ENCODE measurements around the gene MROH9. TPM values are rescaled to one million over a fixed set of nuclear protein-coding genes. Genes with fewer than 3 reads are reported as not detected.

MROH9 gene
- polyA plus RNA-seq, 2 donors = not detected

DNA sequence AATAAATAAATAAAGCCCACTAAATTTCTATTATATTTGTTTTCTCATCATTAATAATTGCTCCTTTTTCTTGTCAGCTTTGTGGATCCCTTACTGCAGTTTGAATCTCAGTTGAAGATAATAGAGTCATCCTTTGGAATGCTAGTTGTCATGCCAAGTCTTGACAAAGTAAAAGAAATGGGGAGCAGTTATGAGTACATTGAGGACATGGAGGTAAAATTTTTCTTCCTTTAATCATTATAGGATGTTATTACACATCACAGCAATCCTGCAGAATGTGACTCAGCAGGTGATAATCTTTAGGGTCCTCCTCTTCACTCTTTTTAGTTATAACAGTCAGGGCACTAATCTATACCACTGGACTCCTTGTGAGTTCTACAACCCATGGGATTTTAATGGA is 24.1 kb downstream of the MROH9 start:
- Histone ChIP-seq H3K27ac (ENCODE audit: low read depth in 2 of 2, low read length in 1 of 2) (no peak overlapping the region), H3K27me3 (ENCODE audit: control insufficient read depth in 1 of 2, insufficient read depth in 2 of 2, low read length in 2 of 2) (no peaks in the 10 kb centered on the region), H3K4me1 (ENCODE audit: control insufficient read depth in 2 of 2, insufficient read depth in 2 of 2, low read length in 1 of 2) (no peaks in the 10 kb centered on the region), H3K36me3 (ENCODE audit: control insufficient read depth in 2 of 2, insufficient read depth in 2 of 2, low read length in 1 of 2) (no peaks in the 10 kb centered on the region), H3K4me3 (ENCODE audit: low read depth in 1 of 2, low read length in 2 of 2) (no peak overlapping the region), H3K9me3 (ENCODE audit: control insufficient read depth in 2 of 2, insufficient read depth in 1 of 2, low read depth in 1 of 2, low read length in 1 of 2) (no peaks in the 10 kb centered on the region)

GRCh38 chr1:170964506-170964905 is 29.2 kb downstream of the MROH9 start:
- H3K27ac ChIP-seq (ENCODE audit: low read depth in 2 of 2, low read length in 1 of 2) = no peak overlapping the region
- H3K36me3 ChIP-seq (ENCODE audit: control insufficient read depth in 2 of 2, insufficient read depth in 2 of 2, low read length in 1 of 2) = no peaks in the 10 kb centered on the region
- no peak overlapping the region for H3K4me3 ChIP-seq (ENCODE audit: low read depth in 1 of 2, low read length in 2 of 2)
- WGBS, 2 donors = 49 to 61% methylated on average over 3 of the region's 3 CpGs
- H3K9me3 ChIP-seq (ENCODE audit: control insufficient read depth in 2 of 2, insufficient read depth in 1 of 2, low read depth in 1 of 2, low read length in 1 of 2) = no peaks in the 10 kb centered on the region
- H3K4me1 ChIP-seq (ENCODE audit: control insufficient read depth in 2 of 2, insufficient read depth in 2 of 2, low read length in 1 of 2) = no peaks in the 10 kb centered on the region
- H3K27me3 ChIP-seq (ENCODE audit: control insufficient read depth in 1 of 2, insufficient read depth in 2 of 2, low read length in 2 of 2) = no peaks in the 10 kb centered on the region

- no peaks in the 10 kb centered on the region for H3K36me3 ChIP-seq (ENCODE audit: control insufficient read depth in 2 of 2, insufficient read depth in 2 of 2, low read length in 1 of 2)
- H3K9me3 ChIP-seq (ENCODE audit: control insufficient read depth in 2 of 2, insufficient read depth in 1 of 2, low read depth in 1 of 2, low read length in 1 of 2) = no peaks in the 10 kb centered on the region
- no peak overlapping the region for H3K27ac ChIP-seq (ENCODE audit: low read depth in 2 of 2, low read length in 1 of 2)
- no peaks in the 10 kb centered on the region for H3K27me3 ChIP-seq (ENCODE audit: control insufficient read depth in 1 of 2, insufficient read depth in 2 of 2, low read length in 2 of 2)
- no peaks in the 10 kb centered on the region for H3K4me1 ChIP-seq (ENCODE audit: control insufficient read depth in 2 of 2, insufficient read depth in 2 of 2, low read length in 1 of 2)
- H3K4me3 ChIP-seq (ENCODE audit: low read depth in 1 of 2, low read length in 2 of 2) = no peak overlapping the region
- 23 to 29% methylated on average over 5 of the region's 5 CpGs for WGBS, 2 donors
Measured at GRCh38 chr1:170967042-170967910, 31.9 kb downstream of the MROH9 start.

DNA sequence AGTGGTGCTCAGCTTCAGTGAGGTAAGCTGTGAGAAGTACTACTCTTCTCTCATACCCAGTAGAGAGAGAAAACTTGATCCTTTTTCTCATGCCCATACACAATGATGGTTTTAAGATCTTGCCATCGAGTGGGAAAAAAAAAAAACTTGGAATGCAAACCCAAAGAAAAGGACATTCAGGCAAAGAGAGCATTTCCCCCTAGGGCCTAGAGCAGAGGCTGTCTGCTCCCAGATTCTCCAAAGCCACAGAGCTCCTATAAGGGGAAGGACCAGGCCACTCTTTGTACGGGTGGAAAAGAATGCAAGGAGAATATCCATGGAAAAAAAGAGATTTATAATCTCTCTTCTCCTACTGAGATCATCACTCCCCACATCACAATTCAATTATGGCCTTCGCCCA is 34.9 kb downstream of the MROH9 start:
- Histone ChIP-seq H3K9me3 (ENCODE audit: control insufficient read depth in 2 of 2, insufficient read depth in 1 of 2, low read depth in 1 of 2, low read length in 1 of 2) (no peaks in the 10 kb centered on the region), H3K4me1 (ENCODE audit: control insufficient read depth in 2 of 2, insufficient read depth in 2 of 2, low read length in 1 of 2) (no peaks in the 10 kb centered on the region), H3K36me3 (ENCODE audit: control insufficient read depth in 2 of 2, insufficient read depth in 2 of 2, low read length in 1 of 2) (no peaks in the 10 kb centered on the region), H3K27me3 (ENCODE audit: control insufficient read depth in 1 of 2, insufficient read depth in 2 of 2, low read length in 2 of 2) (no peaks in the 10 kb centered on the region), H3K4me3 (ENCODE audit: low read depth in 1 of 2, low read length in 2 of 2) (no peak overlapping the region), H3K27ac (ENCODE audit: low read depth in 2 of 2, low read length in 1 of 2) (no peak overlapping the region)
- 74 to 77% methylated on average over 3 of the region's 3 CpGs for whole genome bisulfite sequencing, 2 donors

GRCh38 chr1:170978371-170978910 is 43.1 kb downstream of the MROH9 start:
- H3K4me1 ChIP-seq (ENCODE audit: control insufficient read depth in 2 of 2, insufficient read depth in 2 of 2, low read length in 1 of 2) = no peaks in the 10 kb centered on the region
- peaks cover 0 to 7% of the 10 kb centered on the region in 2 donors for H3K9me3 ChIP-seq (ENCODE audit: control insufficient read depth in 2 of 2, insufficient read depth in 1 of 2, low read depth in 1 of 2, low read length in 1 of 2)
- H3K27me3 ChIP-seq (ENCODE audit: control insufficient read depth in 1 of 2, insufficient read depth in 2 of 2, low read length in 2 of 2) = no peaks in the 10 kb centered on the region
- WGBS, 2 donors = 88 to 96% methylated on average over 2 of the region's 2 CpGs
- no peaks in the 10 kb centered on the region for H3K36me3 ChIP-seq (ENCODE audit: control insufficient read depth in 2 of 2, insufficient read depth in 2 of 2, low read length in 1 of 2)
- no peak overlapping the region for H3K27ac ChIP-seq (ENCODE audit: low read depth in 2 of 2, low read length in 1 of 2)
- no peak overlapping the region for H3K4me3 ChIP-seq (ENCODE audit: low read depth in 1 of 2, low read length in 2 of 2)

GRCh38 chr1:170985406-170985805 is 50.1 kb downstream of the MROH9 start:
- H3K36me3 ChIP-seq (ENCODE audit: control insufficient read depth in 2 of 2, insufficient read depth in 2 of 2, low read length in 1 of 2) = no peaks in the 10 kb centered on the region
- 74 to 81% methylated on average over 1 of the region's 1 CpG for WGBS, 2 donors
- H3K4me3 ChIP-seq (ENCODE audit: low read depth in 1 of 2, low read length in 2 of 2) = no peak overlapping the region
- no peaks in the 10 kb centered on the region for H3K27me3 ChIP-seq (ENCODE audit: control insufficient read depth in 1 of 2, insufficient read depth in 2 of 2, low read length in 2 of 2)
- no peak overlapping the region for H3K27ac ChIP-seq (ENCODE audit: low read depth in 2 of 2, low read length in 1 of 2)
- H3K4me1 ChIP-seq (ENCODE audit: control insufficient read depth in 2 of 2, insufficient read depth in 2 of 2, low read length in 1 of 2) = no peaks in the 10 kb centered on the region
- no peaks in the 10 kb centered on the region for H3K9me3 ChIP-seq (ENCODE audit: control insufficient read depth in 2 of 2, insufficient read depth in 1 of 2, low read depth in 1 of 2, low read length in 1 of 2)

- H3K27me3 ChIP-seq (ENCODE audit: control insufficient read depth in 1 of 2, insufficient read depth in 2 of 2, low read length in 2 of 2) = no peaks in the 10 kb centered on the region
- no peaks in the 10 kb centered on the region for H3K9me3 ChIP-seq (ENCODE audit: control insufficient read depth in 2 of 2, insufficient read depth in 1 of 2, low read depth in 1 of 2, low read length in 1 of 2)
- no peaks in the 10 kb centered on the region for H3K4me1 ChIP-seq (ENCODE audit: control insufficient read depth in 2 of 2, insufficient read depth in 2 of 2, low read length in 1 of 2)
- no peak overlapping the region for H3K27ac ChIP-seq (ENCODE audit: low read depth in 2 of 2, low read length in 1 of 2)
- H3K4me3 ChIP-seq (ENCODE audit: low read depth in 1 of 2, low read length in 2 of 2) = no peak overlapping the region
- 79 to 87% methylated on average over 3 of the region's 3 CpGs for WGBS, 2 donors
- H3K36me3 ChIP-seq (ENCODE audit: control insufficient read depth in 2 of 2, insufficient read depth in 2 of 2, low read length in 1 of 2) = no peaks in the 10 kb centered on the region
Measured at GRCh38 chr1:170986901-170987300, 51.6 kb downstream of the MROH9 start.

GRCh38 chr1:170987424-170987823 is 52.1 kb downstream of the MROH9 start:
- Histone ChIP-seq H3K27ac (ENCODE audit: low read depth in 2 of 2, low read length in 1 of 2) (no peak overlapping the region), H3K27me3 (ENCODE audit: control insufficient read depth in 1 of 2, insufficient read depth in 2 of 2, low read length in 2 of 2) (no peaks in the 10 kb centered on the region), H3K4me3 (ENCODE audit: low read depth in 1 of 2, low read length in 2 of 2) (no peak overlapping the region), H3K4me1 (ENCODE audit: control insufficient read depth in 2 of 2, insufficient read depth in 2 of 2, low read length in 1 of 2) (no peaks in the 10 kb centered on the region), H3K36me3 (ENCODE audit: control insufficient read depth in 2 of 2, insufficient read depth in 2 of 2, low read length in 1 of 2) (no peaks in the 10 kb centered on the region), H3K9me3 (ENCODE audit: control insufficient read depth in 2 of 2, insufficient read depth in 1 of 2, low read depth in 1 of 2, low read length in 1 of 2) (no peaks in the 10 kb centered on the region)
- 86 to 88% methylated on average over 5 of the region's 5 CpGs for WGBS, 2 donors

- no peak overlapping the region for H3K27ac ChIP-seq (ENCODE audit: low read depth in 2 of 2, low read length in 1 of 2)
- no peak overlapping the region for H3K4me3 ChIP-seq (ENCODE audit: low read depth in 1 of 2, low read length in 2 of 2)
- peaks cover 0 to 4% of the 10 kb centered on the region in 2 donors for H3K27me3 ChIP-seq (ENCODE audit: control insufficient read depth in 1 of 2, insufficient read depth in 2 of 2, low read length in 2 of 2)
- H3K36me3 ChIP-seq (ENCODE audit: control insufficient read depth in 2 of 2, insufficient read depth in 2 of 2, low read length in 1 of 2) = no peaks in the 10 kb centered on the region
- no peaks in the 10 kb centered on the region for H3K9me3 ChIP-seq (ENCODE audit: control insufficient read depth in 2 of 2, insufficient read depth in 1 of 2, low read depth in 1 of 2, low read length in 1 of 2)
- H3K4me1 ChIP-seq (ENCODE audit: control insufficient read depth in 2 of 2, insufficient read depth in 2 of 2, low read length in 1 of 2) = no peaks in the 10 kb centered on the region
Measured at GRCh38 chr1:170993151-170993550, 57.8 kb downstream of the MROH9 start.

- no peaks in the 10 kb centered on the region for H3K9me3 ChIP-seq (ENCODE audit: control insufficient read depth in 2 of 2, insufficient read depth in 1 of 2, low read depth in 1 of 2, low read length in 1 of 2)
- H3K27me3 ChIP-seq (ENCODE audit: control insufficient read depth in 1 of 2, insufficient read depth in 2 of 2, low read length in 2 of 2) = peaks cover 0 to 4% of the 10 kb centered on the region in 2 donors
- H3K27ac ChIP-seq (ENCODE audit: low read depth in 2 of 2, low read length in 1 of 2) = no peak overlapping the region
- H3K4me3 ChIP-seq (ENCODE audit: low read depth in 1 of 2, low read length in 2 of 2) = no peak overlapping the region
- WGBS, 2 donors = 98% methylated on average over 1 of the region's 1 CpG
- H3K36me3 ChIP-seq (ENCODE audit: control insufficient read depth in 2 of 2, insufficient read depth in 2 of 2, low read length in 1 of 2) = no peaks in the 10 kb centered on the region
- H3K4me1 ChIP-seq (ENCODE audit: control insufficient read depth in 2 of 2, insufficient read depth in 2 of 2, low read length in 1 of 2) = no peaks in the 10 kb centered on the region
Measured at GRCh38 chr1:170993717-170994116, 58.4 kb downstream of the MROH9 start.

Measured in esophagus (tissue), 2 donors.